T-helper 1 cell treated with Interleukin-12 subunit alpha and Interleukin-12 subunit beta and Interleukin-4 antibody, amounts not matched to agents 30 μg/mL and 1 μg/mL, for 36 hours (primary cell): Measurements from ENCODE around the gene IQCK.
"Not testable (repeated sequence)": the region's sequence is repeated elsewhere in the genome, so short reads cannot be mapped to it uniquely, and the experiment has no call there.

Source experiments
- H3K27ac Mint-ChIP-seq: one replicate; pipeline ENCODE4 v1.8.0; 2021; ENCODE audit warnings: mild to moderate bottlenecking, mixed read lengths
- H3K27me3 Mint-ChIP-seq: one replicate; pipeline ENCODE4 v1.8.0; 2021; ENCODE audit warnings: low read depth, mixed read lengths
- H3K36me3 Mint-ChIP-seq: one replicate; pipeline ENCODE4 v1.8.0; 2021; ENCODE audit warnings: low read depth, mixed read lengths
- H3K4me1 Mint-ChIP-seq: one replicate; pipeline ENCODE4 v1.8.0; 2021; ENCODE audit warnings: low read depth, mixed read lengths
- H3K4me3 Mint-ChIP-seq: one replicate; pipeline ENCODE4 v1.8.0; 2021; ENCODE audit warnings: mild to moderate bottlenecking, moderate library complexity, mixed read lengths
- H3K9me3 Mint-ChIP-seq: one replicate; pipeline ENCODE4 v1.8.0; 2021; ENCODE audit warnings: mixed read lengths

Gene IQCK

DNA sequence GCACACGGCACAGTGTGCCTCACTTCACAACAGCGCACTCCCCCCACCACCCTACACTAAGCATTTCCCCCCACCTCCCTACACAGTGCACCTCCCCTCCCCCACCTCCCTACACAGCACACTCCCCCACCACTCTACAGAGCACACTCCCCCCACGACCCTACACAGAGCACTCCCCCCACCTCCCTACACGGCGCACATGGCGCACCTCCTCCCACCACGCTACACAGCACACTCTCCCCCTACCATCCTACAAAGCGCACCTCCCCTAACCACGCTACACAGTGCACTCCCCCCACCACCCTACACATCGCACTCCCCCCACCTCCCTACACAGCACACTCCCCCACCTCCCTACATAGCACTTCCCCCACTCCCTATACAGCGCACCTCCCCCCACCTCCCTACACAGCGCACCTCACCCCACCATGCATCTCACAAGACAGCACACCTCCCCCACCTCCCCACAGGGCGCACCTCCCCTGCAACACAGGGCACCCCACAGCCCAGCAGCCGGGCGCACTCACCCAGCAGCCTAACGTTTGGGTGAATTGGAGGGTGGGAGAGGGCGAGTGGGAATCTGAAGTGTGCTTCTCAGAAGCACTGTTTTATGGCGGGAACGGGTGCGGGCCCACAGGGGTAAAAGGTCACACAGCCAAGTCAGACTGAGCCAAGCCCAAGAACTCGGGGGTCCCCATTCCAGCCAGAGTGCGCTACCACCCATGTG lies 10.3 kb upstream of the IQCK start:
- Mint-ChIP-seq H3K27me3 (no peaks in the 10 kb centered on the region), H3K4me1 (no peaks in the 10 kb centered on the region), H3K9me3 (no peaks in the 10 kb centered on the region), H3K4me3 (no peak overlapping the region), H3K36me3 (peaks cover 24% of the 10 kb centered on the region), H3K27ac (no peak overlapping the region)

DNA sequence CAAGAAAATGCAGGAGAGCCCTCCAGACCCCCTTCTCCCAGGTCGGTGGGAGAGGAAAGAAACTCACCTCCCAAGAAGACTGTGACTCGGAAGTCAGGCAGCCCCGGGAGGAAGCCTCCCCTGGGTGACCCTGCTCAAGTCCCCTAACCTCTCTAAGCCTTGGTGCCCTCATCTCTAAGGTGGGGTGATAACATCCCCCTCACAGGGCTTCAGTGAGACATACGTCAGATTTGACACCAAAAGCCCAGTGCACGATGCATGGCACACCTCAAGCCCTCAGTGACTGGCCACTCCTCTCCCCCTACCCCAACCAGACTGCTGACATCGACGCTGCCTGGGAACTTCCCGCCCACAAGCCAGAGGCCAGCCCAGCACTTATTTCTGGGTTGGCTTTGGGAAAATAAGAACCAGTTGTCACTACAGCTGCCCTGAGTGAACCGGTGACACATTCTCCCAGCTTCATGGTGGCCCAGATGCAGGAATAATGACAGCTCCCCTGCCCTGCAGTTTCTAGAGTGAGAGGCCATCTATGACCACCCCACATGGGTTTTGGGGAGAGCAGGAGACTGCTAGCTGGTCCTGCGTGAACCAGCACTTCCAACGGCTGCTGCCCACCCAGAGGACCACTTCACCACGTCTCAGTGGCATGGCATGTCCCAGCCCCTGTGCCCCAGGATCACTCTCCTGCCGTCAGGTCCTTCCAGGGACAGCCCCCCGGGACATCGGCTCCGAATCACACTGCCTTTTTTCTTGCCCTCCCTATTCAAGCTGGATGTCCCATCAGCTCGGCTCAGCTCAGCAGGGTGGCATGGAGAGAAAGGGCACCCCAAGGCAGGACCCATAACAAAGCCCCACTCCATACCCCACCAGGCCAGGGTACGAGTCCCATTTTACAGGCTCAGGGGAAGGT lies 9.5 kb upstream of the IQCK start:
- Mint-ChIP-seq H3K9me3 (no peaks in the 10 kb centered on the region), H3K27ac (no peak overlapping the region), H3K4me1 (no peaks in the 10 kb centered on the region), H3K27me3 (no peaks in the 10 kb centered on the region), H3K36me3 (peaks cover 19% of the 10 kb centered on the region), H3K4me3 (no peak overlapping the region)

DNA sequence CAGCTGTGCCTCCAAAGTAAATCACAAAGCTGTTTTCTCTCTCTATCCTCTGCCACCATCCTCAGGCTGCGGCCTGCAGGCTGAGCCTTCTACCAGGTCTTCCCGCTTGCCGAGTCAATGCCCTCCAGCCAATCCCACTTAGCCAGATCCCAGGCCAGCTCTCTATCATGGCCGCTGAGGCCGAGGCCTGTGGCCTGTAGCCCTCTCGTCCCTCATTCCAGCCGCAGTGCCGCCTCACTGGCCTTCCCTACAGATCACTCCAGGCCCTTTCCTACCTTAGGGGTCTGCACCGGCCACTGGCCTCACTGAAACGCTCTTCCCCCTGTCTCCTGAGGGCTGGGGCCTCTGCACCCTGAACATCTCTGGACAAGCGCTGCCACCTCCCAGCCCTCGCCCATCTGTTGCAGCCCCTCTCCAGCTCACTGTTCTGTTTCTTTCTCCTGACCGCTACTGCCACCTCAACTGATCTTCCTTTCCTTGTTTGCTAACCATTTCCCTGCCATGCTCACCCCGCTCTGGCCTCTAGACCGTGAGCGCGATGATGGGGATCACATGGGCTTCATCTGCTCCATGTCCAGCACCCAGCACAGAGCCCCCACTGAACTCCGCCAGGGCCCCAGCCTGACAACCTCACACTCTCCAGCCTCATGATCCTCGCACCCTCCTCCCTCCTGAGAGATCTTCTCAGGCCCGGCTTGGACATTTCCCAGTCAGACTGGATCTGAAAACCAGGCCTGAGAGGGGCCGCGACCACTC lies 8.5 kb upstream of the IQCK start:
- peaks cover 22% of the 10 kb centered on the region for H3K36me3 Mint-ChIP-seq
- no peak overlapping the region for H3K27ac Mint-ChIP-seq
- H3K4me3 Mint-ChIP-seq: no peak overlapping the region
- H3K4me1 Mint-ChIP-seq: no peaks in the 10 kb centered on the region
- H3K27me3 Mint-ChIP-seq: no peaks in the 10 kb centered on the region
- no peaks in the 10 kb centered on the region for H3K9me3 Mint-ChIP-seq

DNA sequence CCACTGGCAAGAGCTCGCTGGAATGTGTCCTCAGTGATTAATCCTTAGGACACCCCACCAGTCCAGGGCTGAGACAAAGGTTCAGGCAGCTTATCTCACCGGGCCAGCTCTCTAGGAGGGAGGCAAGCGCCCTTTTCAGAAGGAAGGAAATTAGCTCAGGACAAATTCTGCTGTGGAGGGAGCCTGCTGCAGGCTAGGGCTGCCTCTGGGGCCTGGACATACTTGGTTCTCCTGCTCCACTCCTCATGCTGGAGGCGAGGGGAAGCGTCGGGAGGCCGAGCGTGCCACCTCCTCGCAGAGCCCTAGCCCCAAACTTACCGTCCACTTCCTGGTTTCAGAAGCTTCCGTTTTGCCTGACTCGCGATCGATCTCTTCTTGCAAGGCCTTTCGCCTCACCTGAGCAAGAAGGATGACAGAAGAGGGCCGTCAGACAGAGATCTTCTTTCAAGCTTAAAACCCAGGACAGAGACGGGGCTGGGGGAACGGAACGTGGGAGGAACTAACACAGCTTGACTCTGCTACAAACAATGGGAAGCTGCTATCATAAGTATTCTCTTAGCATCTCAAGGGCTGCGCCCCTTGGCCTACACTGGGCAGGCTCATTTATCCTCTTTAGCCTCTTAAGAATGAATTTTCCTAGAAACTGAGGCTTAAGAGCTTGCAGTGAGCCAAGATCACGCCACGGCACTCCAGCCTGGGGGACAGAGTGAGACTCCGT lies 7.7 kb upstream of the IQCK start:
- no peaks in the 10 kb centered on the region for H3K9me3 Mint-ChIP-seq
- no peaks in the 10 kb centered on the region for H3K27me3 Mint-ChIP-seq
- H3K4me1 Mint-ChIP-seq: no peaks in the 10 kb centered on the region
- H3K4me3 Mint-ChIP-seq: no peak overlapping the region
- no peak overlapping the region for H3K27ac Mint-ChIP-seq
- peaks cover 21% of the 10 kb centered on the region for H3K36me3 Mint-ChIP-seq

DNA sequence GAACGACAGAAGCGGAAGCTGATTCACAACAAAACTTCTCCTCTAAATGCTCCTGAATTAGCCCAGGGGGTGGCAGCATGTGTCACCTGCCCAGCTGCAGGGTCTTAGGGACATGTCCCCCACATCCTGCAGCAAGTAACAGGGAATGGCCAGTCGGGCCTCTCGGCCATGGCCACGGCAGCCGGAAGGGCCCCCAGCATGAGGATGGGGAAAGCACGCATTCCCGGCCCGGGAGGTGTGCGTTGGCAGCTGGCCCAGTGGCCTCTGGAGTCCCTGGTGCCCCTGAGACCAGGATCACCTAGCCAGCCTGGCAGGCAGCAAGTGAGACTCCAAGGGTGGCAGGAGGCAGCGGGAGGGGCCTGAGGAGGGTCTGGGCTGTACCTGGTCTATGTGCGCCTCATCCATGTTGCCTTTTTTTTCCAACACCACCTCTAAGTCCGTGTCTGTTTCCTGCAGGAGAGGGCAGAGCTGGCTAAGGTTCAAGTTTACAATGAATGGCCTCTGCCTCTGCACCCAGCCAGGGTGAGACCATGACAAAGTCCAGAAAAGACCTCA lies 7.0 kb upstream of the IQCK start:
- H3K27me3 Mint-ChIP-seq: no peaks in the 10 kb centered on the region
- no peaks in the 10 kb centered on the region for H3K9me3 Mint-ChIP-seq
- peaks cover 19% of the 10 kb centered on the region for H3K36me3 Mint-ChIP-seq
- no peak overlapping the region for H3K4me3 Mint-ChIP-seq
- peaks cover under 1% of the 10 kb centered on the region for H3K4me1 Mint-ChIP-seq
- H3K27ac Mint-ChIP-seq: no peak overlapping the region

DNA sequence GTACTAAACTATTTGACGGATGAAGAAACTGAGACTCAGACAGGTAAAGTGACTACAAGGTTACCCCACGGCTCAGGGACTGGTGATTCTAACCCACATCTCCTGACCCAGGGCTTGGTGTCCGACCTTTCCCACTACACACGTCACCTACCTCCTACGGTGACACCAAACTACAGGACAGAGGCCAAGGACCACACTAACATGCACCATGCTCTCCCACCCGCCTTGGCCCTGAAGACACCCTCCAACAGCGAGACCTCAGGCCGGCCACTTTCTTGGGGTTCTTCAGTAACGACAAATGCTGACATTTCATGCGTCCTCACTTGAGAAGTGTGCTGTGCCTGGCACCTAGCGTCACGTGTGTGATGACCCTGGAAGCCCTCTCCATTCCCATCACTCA lies 6.4 kb upstream of the IQCK start:
- H3K27me3 Mint-ChIP-seq: no peaks in the 10 kb centered on the region
- no peak overlapping the region for H3K27ac Mint-ChIP-seq
- no peak overlapping the region for H3K4me3 Mint-ChIP-seq
- H3K9me3 Mint-ChIP-seq: no peaks in the 10 kb centered on the region
- H3K4me1 Mint-ChIP-seq: peaks cover 6% of the 10 kb centered on the region
- H3K36me3 Mint-ChIP-seq: peaks cover 17% of the 10 kb centered on the region

DNA sequence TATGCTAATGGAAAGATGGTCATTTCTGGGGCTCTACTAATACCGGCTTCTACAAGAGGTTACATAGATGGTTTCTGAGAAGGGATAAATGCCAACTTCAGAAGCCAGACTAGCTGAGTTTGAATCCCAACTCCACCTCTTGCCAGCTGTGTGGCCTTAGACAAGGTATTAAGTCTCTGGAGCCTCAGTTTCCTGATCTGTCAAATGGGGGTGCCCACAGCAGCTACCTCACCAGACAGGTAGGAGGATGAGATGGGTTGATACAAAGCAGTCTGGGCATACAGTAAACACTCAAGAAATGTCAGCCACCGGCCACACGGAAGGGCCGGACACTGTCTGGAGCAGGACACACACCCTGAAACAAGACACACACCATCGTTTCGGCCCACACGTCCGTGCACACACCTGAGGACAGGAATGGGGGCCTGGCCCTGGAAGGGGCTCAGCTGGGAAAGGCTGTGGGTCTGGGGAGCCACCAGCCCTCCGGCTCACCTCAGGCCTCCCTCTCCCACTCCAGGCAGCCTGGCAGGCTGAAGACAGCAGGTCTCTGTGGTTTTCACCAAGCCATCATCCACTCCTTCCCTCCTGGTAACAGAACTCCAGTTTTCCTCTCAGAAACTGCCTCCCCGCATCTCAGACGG lies 5.5 kb upstream of the IQCK start:
- no peaks in the 10 kb centered on the region for H3K27me3 Mint-ChIP-seq
- no peak overlapping the region for H3K4me3 Mint-ChIP-seq
- H3K9me3 Mint-ChIP-seq: no peaks in the 10 kb centered on the region
- peaks cover 17% of the 10 kb centered on the region for H3K36me3 Mint-ChIP-seq
- H3K27ac Mint-ChIP-seq: no peak overlapping the region
- H3K4me1 Mint-ChIP-seq: peaks cover 11% of the 10 kb centered on the region

DNA sequence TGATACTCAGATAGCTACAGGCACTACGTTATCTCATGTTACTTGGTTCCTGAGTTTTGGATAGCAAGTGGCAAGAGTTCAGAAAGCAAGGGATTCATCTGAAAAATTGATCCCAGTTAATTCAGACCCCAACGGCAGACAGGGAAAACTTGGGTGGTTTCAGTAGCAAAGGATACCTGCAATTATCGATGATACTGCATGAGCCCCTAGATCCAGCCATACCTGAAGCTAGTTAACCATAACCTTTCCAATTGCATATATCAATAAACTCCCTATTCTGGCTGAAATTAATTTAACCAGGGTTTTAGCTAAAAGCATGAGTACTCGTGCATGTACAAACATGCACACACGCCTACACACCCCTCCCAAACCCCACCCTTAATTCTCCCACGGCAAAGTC lies 4.4 kb upstream of the IQCK start:
- Mint-ChIP-seq H3K4me3 (no peak overlapping the region), H3K36me3 (peaks cover 17% of the 10 kb centered on the region), H3K4me1 (peaks cover 11% of the 10 kb centered on the region), H3K27ac (no peak overlapping the region), H3K9me3 (no peaks in the 10 kb centered on the region), H3K27me3 (no peaks in the 10 kb centered on the region)

DNA sequence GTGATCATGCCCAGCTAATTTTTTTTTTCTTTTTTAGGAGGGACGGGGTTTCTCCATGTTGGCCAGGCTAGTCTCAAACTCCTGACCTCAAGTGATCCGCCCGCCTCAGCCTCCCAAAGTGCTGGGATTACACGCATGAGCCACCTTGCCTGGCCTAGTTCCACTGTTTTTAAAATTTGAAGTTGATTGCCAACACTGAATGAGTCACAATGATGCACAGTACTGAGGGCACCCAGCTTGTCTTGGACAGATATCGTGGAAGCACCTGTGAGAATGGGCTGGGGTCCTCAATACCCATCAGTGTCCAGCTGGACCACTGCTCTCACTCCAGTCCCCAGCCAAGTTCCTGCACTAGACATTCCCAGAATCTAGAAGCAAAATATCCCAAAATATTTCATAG lies 2.5 kb upstream of the IQCK start:
- Mint-ChIP-seq H3K27ac (no peak overlapping the region), H3K4me1 (peaks cover 13% of the 10 kb centered on the region), H3K4me3 (no peak overlapping the region), H3K36me3 (peaks cover 11% of the 10 kb centered on the region), H3K9me3 (no peaks in the 10 kb centered on the region), H3K27me3 (no peaks in the 10 kb centered on the region)

DNA sequence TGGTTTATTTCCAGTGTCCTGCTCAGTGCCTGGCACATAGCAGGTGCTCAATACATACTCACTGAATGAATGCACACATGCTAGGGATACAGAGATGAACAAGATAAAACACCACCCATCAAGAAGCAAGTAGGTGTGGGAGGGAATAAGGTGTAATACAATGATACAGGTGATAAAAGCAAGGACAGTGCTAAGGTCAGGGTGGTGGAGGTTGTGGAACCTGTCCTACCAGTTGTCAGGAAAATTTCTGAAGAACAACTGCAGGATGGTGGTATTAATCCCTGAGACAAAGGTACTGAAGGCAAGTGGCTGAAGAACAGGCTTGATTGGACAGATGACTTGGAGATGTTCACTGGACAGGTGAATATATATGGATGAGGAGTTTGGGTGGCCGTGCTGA lies 1.9 kb upstream of the IQCK start:
- Mint-ChIP-seq H3K27me3 (no peaks in the 10 kb centered on the region), H3K4me3 (peak overlapping the region; percentile 52), H3K27ac (no peak overlapping the region)

DNA sequence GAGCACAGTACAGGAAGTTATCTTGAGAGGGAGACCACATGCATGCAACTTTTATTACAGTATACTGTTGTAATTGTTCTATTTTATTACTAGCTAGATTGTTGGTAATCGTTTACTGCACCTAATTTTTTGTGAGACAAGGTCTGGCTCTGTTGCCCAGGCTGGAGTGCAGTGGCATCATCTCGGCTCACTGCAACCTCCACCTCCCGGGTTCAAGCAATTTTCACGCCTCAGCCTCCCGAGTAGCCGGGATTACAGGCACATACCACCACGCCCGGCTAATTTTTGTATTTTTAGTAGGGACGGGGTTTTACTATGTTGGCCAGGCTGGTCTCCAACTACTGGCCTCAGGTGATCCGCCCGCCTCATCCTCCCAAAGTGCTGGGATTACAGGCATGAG lies 1.3 kb upstream of the IQCK start:
- not testable (repeated sequence) for H3K36me3 Mint-ChIP-seq, H3K9me3 Mint-ChIP-seq, H3K27me3 Mint-ChIP-seq
- peaks cover 13% of the 10 kb centered on the region for H3K4me1 Mint-ChIP-seq
- peak overlapping the region; percentile 76 for H3K27ac Mint-ChIP-seq
- peak overlapping the region; percentile 89 for H3K4me3 Mint-ChIP-seq

More for the DNA sequence above, 1.9 kb upstream of the IQCK start:
- peaks cover 11% of the 10 kb centered on the region for H3K36me3 Mint-ChIP-seq
- no peaks in the 10 kb centered on the region for H3K9me3 Mint-ChIP-seq
- H3K4me1 Mint-ChIP-seq: peaks cover 13% of the 10 kb centered on the region

DNA sequence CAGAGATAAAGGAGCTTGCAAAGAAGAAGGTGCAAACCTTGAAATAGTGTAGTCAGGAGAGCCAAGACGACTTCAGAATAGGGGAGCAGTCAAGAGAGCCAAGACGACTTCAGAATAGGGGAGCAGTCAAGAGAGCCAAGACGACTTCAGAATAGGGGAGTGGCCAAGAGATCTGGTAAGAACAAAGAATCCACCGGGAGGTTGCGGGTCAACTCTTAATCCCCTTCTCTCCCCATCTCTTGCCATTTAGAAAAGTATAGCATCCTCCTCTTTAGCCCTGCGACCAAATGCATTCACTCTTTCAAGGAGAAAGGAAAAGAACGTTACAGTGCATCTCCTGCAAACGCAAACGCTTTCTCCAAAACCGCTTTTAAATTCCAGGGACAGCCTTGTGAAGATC lies 757 bp upstream of the IQCK start:
- H3K9me3 Mint-ChIP-seq: no peaks in the 10 kb centered on the region
- H3K27ac Mint-ChIP-seq: peak overlapping the region; percentile 76
- no peaks in the 10 kb centered on the region for H3K27me3 Mint-ChIP-seq
- H3K4me1 Mint-ChIP-seq: peaks cover 13% of the 10 kb centered on the region
- peaks cover 10% of the 10 kb centered on the region for H3K36me3 Mint-ChIP-seq
- H3K4me3 Mint-ChIP-seq: peak overlapping the region; percentile 89

DNA sequence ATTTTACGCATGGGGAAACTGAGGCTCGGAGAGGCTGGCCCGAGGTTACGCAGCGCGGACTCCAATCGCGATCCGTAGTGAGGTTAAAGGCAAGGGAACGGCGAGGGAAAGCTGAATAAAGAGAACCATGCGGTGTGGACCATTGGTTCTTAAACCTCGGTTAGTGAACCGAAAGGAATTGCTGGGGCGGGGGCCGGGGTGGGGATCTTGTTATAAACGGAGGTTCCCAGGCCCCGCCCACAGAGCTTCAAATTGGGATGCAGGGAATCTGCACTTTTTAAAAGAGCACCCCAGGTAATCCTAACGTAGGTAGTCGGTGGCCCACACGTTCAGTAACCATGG lies 524 bp downstream of the IQCK start:
- H3K9me3 Mint-ChIP-seq: no peaks in the 10 kb centered on the region
- H3K27ac Mint-ChIP-seq: no peak overlapping the region
- peak overlapping the region; percentile 89 for H3K4me3 Mint-ChIP-seq
- peaks cover 13% of the 10 kb centered on the region for H3K4me1 Mint-ChIP-seq
- no peaks in the 10 kb centered on the region for H3K27me3 Mint-ChIP-seq
- H3K36me3 Mint-ChIP-seq: peaks cover 10% of the 10 kb centered on the region
